PFSK-1 (cell line): ENCODE results near the gene LORICRIN.

ENCODE experiments used
- POLR2AphosphoS5 ChIP-seq: IDR thresholded peaks from 2 replicates; pipeline ENCODE4 v1.6.1; 2012; ENCODE audit warnings: low read depth, mild to moderate bottlenecking, control low read depth, low read length, moderate library complexity
- SIN3A ChIP-seq: IDR thresholded peaks from 2 replicates; pipeline ENCODE4 v1.6.1; 2012; ENCODE audit warnings: mild to moderate bottlenecking, low read length, moderate library complexity, borderline replicate concordance; ENCODE audit not compliant: insufficient read depth
- TAF1 ChIP-seq: IDR thresholded peaks from 2 replicates; pipeline ENCODE4 v1.6.1; 2012; ENCODE audit warnings: low read length, control low read depth, borderline replicate concordance; ENCODE audit not compliant: insufficient read depth

DNA sequence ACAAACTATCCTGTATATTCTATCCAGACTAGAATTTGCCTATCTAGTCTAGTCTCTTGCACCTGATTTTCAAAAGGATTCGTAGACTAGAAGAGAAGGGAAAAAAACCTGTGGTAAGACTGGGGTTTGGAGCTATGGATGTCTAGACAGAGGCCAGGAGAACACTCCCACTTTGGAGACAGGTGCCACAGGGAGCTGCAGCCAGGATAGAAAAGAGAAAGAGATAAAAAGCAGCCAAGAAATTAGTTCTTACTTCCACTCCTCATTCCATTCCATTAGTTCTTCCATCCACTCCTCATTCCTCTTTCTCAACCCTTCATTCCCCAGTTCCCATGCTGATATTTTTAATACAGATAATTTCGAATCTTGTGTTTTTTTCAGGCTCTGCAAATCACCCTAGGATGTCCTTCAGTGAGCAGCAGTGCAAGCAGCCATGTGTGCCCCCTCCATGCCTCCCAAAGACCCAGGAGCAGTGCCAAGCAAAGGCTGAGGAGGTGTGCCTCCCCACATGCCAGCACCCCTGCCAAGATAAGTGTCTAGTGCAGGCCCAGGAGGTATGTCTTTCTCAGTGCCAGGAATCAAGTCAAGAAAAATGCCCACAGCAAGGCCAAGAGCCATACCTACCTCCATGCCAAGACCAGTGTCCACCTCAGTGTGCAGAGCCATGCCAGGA, 41.6 kb upstream of the LORICRIN start:
- TF ChIP-seq SIN3A (no peak), POLR2AphosphoS5 (no peak), TAF1 (no peak)
